ENCODE results near the gene ZDHHC19.

ZDHHC19 gene

GRCh38 chr3:196202516-196202970 is 8.7 kb downstream of the ZDHHC19 start:
- ChIA-PET CTCF (interaction anchor here (27.5 kb wide), 1 partner anchor 128 kb away, joined by 542 read pairs; no protein-coding TSS in a partner anchor), POLR2A (no interaction called here)
- 58% methylated on average over 21 of the region's 21 CpGs for WGBS (ENCODE audit: insufficient coverage)
- no peaks in the 10 kb centered on the region for H3K9me3 ChIP-seq (ENCODE audit: control extremely low read depth in 1 of 5, control insufficient read depth in 4 of 5, insufficient read depth in 2 of 5, low read depth in 1 of 5, low read length in 4 of 5)
- H3K4me3 ChIP-seq (ENCODE audit: control insufficient read depth in 1 of 7, extremely low read depth in 1 of 7, insufficient read depth in 4 of 7, low read depth in 2 of 7, low read length in 6 of 7) = peak overlapping the region in 2 of 7 experiments; percentile 32 to 57
- H3K27ac ChIP-seq (ENCODE audit: insufficient read depth in 1 of 2, low read depth in 1 of 2, low read length in 2 of 2, poor library complexity in 1 of 2, severe bottlenecking in 2 of 2) = no peak overlapping the region
- peaks cover 0 to 19% (median 10%) of the 10 kb centered on the region in 4 experiments for H3K4me1 ChIP-seq (ENCODE audit: control extremely low read depth in 1 of 4, control insufficient read depth in 4 of 4, insufficient read depth in 4 of 4, low read length in 3 of 4)
- peaks cover 0 to 5% (median 0%) of the 10 kb centered on the region in 5 experiments for H3K27me3 ChIP-seq (replicated peaks in 2 of 5; ENCODE audit: control insufficient read depth in 4 of 5, insufficient read depth in 5 of 5, low read length in 4 of 5)
- no peaks in the 10 kb centered on the region for H3K36me3 ChIP-seq (ENCODE audit: control insufficient read depth in 4 of 4, insufficient read depth in 4 of 4, low read length in 3 of 4)
- DNase-seq = peak in 1 of 3 donors; percentile 33

- Histone ChIP-seq H3K27ac (ENCODE audit: insufficient read depth in 1 of 2, low read depth in 1 of 2, low read length in 2 of 2, poor library complexity in 1 of 2, severe bottlenecking in 2 of 2) (no peak overlapping the region), H3K27me3 (replicated peaks in 2 of 5; ENCODE audit: control insufficient read depth in 4 of 5, insufficient read depth in 5 of 5, low read length in 4 of 5) (no peaks in the 10 kb centered on the region), H3K4me3 (ENCODE audit: control insufficient read depth in 1 of 7, extremely low read depth in 1 of 7, insufficient read depth in 4 of 7, low read depth in 2 of 7, low read length in 6 of 7) (no peak overlapping the region), H3K4me1 (ENCODE audit: control extremely low read depth in 1 of 4, control insufficient read depth in 4 of 4, insufficient read depth in 4 of 4, low read length in 3 of 4) (peaks cover 0 to 39% (median 16%) of the 10 kb centered on the region in 4 experiments), H3K36me3 (ENCODE audit: control insufficient read depth in 4 of 4, insufficient read depth in 4 of 4, low read length in 3 of 4) (no peaks in the 10 kb centered on the region), H3K9me3 (ENCODE audit: control extremely low read depth in 1 of 5, control insufficient read depth in 4 of 5, insufficient read depth in 2 of 5, low read depth in 1 of 5, low read length in 4 of 5) (no peaks in the 10 kb centered on the region)
- no peak for DNase-seq
- WGBS (ENCODE audit: insufficient coverage) = 97% methylated on average over 15 of the region's 19 CpGs
- CTCF ChIA-PET = interaction anchor here (0.7 to 27.5 kb wide), 6 partner anchors 7 to 157 kb away, joined by 3 to 542 read pairs (median 6); no protein-coding TSS in a partner anchor
- POLR2A ChIA-PET = no interaction called here
These were observed 12.1 kb downstream of the ZDHHC19 start for GRCh38 chr3:196198771-196199753.

GRCh38 chr3:196198081-196198675 is 13.0 kb downstream of the ZDHHC19 start:
- Histone ChIP-seq H3K4me3 (ENCODE audit: control insufficient read depth in 1 of 7, extremely low read depth in 1 of 7, insufficient read depth in 4 of 7, low read depth in 2 of 7, low read length in 6 of 7) (no peak overlapping the region), H3K36me3 (ENCODE audit: control insufficient read depth in 4 of 4, insufficient read depth in 4 of 4, low read length in 3 of 4) (no peaks in the 10 kb centered on the region), H3K27me3 (replicated peaks in 2 of 5; ENCODE audit: control insufficient read depth in 4 of 5, insufficient read depth in 5 of 5, low read length in 4 of 5) (no peaks in the 10 kb centered on the region), H3K27ac (ENCODE audit: insufficient read depth in 1 of 2, low read depth in 1 of 2, low read length in 2 of 2, poor library complexity in 1 of 2, severe bottlenecking in 2 of 2) (no peak overlapping the region), H3K9me3 (ENCODE audit: control extremely low read depth in 1 of 5, control insufficient read depth in 4 of 5, insufficient read depth in 2 of 5, low read depth in 1 of 5, low read length in 4 of 5) (no peaks in the 10 kb centered on the region), H3K4me1 (ENCODE audit: control extremely low read depth in 1 of 4, control insufficient read depth in 4 of 4, insufficient read depth in 4 of 4, low read length in 3 of 4) (peaks cover 0 to 40% (median 24%) of the 10 kb centered on the region in 4 experiments)
- CTCF ChIA-PET = interaction anchor here (0.8 to 27.5 kb wide), 9 partner anchors 8 to 808 kb away, joined by 3 to 542 read pairs (median 7); no protein-coding TSS in a partner anchor
- DNase-seq = no peak
- POLR2A ChIA-PET = no interaction called here
- 92% methylated on average over 4 of the region's 15 CpGs for WGBS (ENCODE audit: insufficient coverage)

- Histone ChIP-seq H3K9me3 (ENCODE audit: control extremely low read depth in 1 of 5, control insufficient read depth in 4 of 5, insufficient read depth in 2 of 5, low read depth in 1 of 5, low read length in 4 of 5) (no peaks in the 10 kb centered on the region), H3K27ac (ENCODE audit: insufficient read depth in 1 of 2, low read depth in 1 of 2, low read length in 2 of 2, poor library complexity in 1 of 2, severe bottlenecking in 2 of 2) (no peak overlapping the region), H3K27me3 (replicated peaks in 2 of 5; ENCODE audit: control insufficient read depth in 4 of 5, insufficient read depth in 5 of 5, low read length in 4 of 5) (no peaks in the 10 kb centered on the region), H3K4me3 (ENCODE audit: control insufficient read depth in 1 of 7, extremely low read depth in 1 of 7, insufficient read depth in 4 of 7, low read depth in 2 of 7, low read length in 6 of 7) (no peak overlapping the region), H3K36me3 (ENCODE audit: control insufficient read depth in 4 of 4, insufficient read depth in 4 of 4, low read length in 3 of 4) (no peaks in the 10 kb centered on the region), H3K4me1 (ENCODE audit: control extremely low read depth in 1 of 4, control insufficient read depth in 4 of 4, insufficient read depth in 4 of 4, low read length in 3 of 4) (peaks cover 4 to 44% (median 29%) of the 10 kb centered on the region in 4 experiments)
- WGBS (ENCODE audit: insufficient coverage) = 97% methylated on average over 17 of the region's 17 CpGs
- DNase-seq = no peak
- CTCF ChIA-PET = interaction anchor here (0.8 to 27.5 kb wide), 14 partner anchors 11 to 809 kb away, joined by 3 to 542 read pairs (median 4); no protein-coding TSS in a partner anchor
- POLR2A ChIA-PET = no interaction called here
These were observed 13.7 kb downstream of the ZDHHC19 start for GRCh38 chr3:196197524-196197923.

- CTCF ChIA-PET = interaction anchor here (0.9 to 27.5 kb wide), 19 partner anchors 7 to 193 kb away, joined by 3 to 542 read pairs (median 5); partner anchors contain the start of gene ZDHHC19
- 95% methylated on average over 11 of the region's 14 CpGs for WGBS (ENCODE audit: insufficient coverage)
These were observed 15.4 kb downstream of the ZDHHC19 start for GRCh38 chr3:196195664-196196265.

GRCh38 chr3:196194542-196194915 is 16.7 kb downstream of the ZDHHC19 start:
- Histone ChIP-seq H3K9me3 (ENCODE audit: control extremely low read depth in 1 of 5, control insufficient read depth in 4 of 5, insufficient read depth in 2 of 5, low read depth in 1 of 5, low read length in 4 of 5) (no peaks in the 10 kb centered on the region), H3K27me3 (replicated peaks in 2 of 5; ENCODE audit: control insufficient read depth in 4 of 5, insufficient read depth in 5 of 5, low read length in 4 of 5) (no peaks in the 10 kb centered on the region), H3K4me1 (ENCODE audit: control extremely low read depth in 1 of 4, control insufficient read depth in 4 of 4, insufficient read depth in 4 of 4, low read length in 3 of 4) (peaks cover 4 to 66% (median 41%) of the 10 kb centered on the region in 4 experiments), H3K36me3 (ENCODE audit: control insufficient read depth in 4 of 4, insufficient read depth in 4 of 4, low read length in 3 of 4) (no peaks in the 10 kb centered on the region), H3K4me3 (ENCODE audit: control insufficient read depth in 1 of 7, extremely low read depth in 1 of 7, insufficient read depth in 4 of 7, low read depth in 2 of 7, low read length in 6 of 7) (no peak overlapping the region), H3K27ac (ENCODE audit: insufficient read depth in 1 of 2, low read depth in 1 of 2, low read length in 2 of 2, poor library complexity in 1 of 2, severe bottlenecking in 2 of 2) (peak overlapping the region in 1 of 2 experiments; percentile 85)
- CTCF ChIA-PET = interaction anchor here (0.7 to 27.5 kb wide), 6 partner anchors 8 to 120 kb away, joined by 3 to 542 read pairs (median 10); no protein-coding TSS in a partner anchor
- DNase-seq = no peak
- 82% methylated on average over 4 of the region's 5 CpGs for WGBS (ENCODE audit: insufficient coverage)
- POLR2A ChIA-PET = interaction anchor here (0.8 to 0.9 kb wide), 2 partner anchors 113 to 116 kb away, joined by 3 read pairs; no protein-coding TSS in a partner anchor

More at GRCh38 chr3:196195664-196196265, 15.4 kb downstream of the ZDHHC19 start:
- H3K9me3 ChIP-seq (ENCODE audit: control extremely low read depth in 1 of 5, control insufficient read depth in 4 of 5, insufficient read depth in 2 of 5, low read depth in 1 of 5, low read length in 4 of 5) = no peaks in the 10 kb centered on the region
- H3K27me3 ChIP-seq (replicated peaks in 2 of 5; ENCODE audit: control insufficient read depth in 4 of 5, insufficient read depth in 5 of 5, low read length in 4 of 5) = no peaks in the 10 kb centered on the region
- H3K36me3 ChIP-seq (ENCODE audit: control insufficient read depth in 4 of 4, insufficient read depth in 4 of 4, low read length in 3 of 4) = no peaks in the 10 kb centered on the region
- POLR2A ChIA-PET = no interaction called here
- H3K4me3 ChIP-seq (ENCODE audit: control insufficient read depth in 1 of 7, extremely low read depth in 1 of 7, insufficient read depth in 4 of 7, low read depth in 2 of 7, low read length in 6 of 7) = no peak overlapping the region
- peaks cover 4 to 56% (median 41%) of the 10 kb centered on the region in 4 experiments for H3K4me1 ChIP-seq (ENCODE audit: control extremely low read depth in 1 of 4, control insufficient read depth in 4 of 4, insufficient read depth in 4 of 4, low read length in 3 of 4)
- no peak for DNase-seq
- H3K27ac ChIP-seq (ENCODE audit: insufficient read depth in 1 of 2, low read depth in 1 of 2, low read length in 2 of 2, poor library complexity in 1 of 2, severe bottlenecking in 2 of 2) = no peak overlapping the region

Measured in common myeloid progenitor, CD34-positive (primary cell).